ENCODE results near the gene MYO18B. TPM values are rescaled to one million over a fixed set of nuclear protein-coding genes. Genes with fewer than 3 reads are reported as not detected.

MYO18B gene
- total RNA-seq, 2 experiments from 2014 or later: 0.11 to 0.22 TPM

GRCh38 chr22:26057731-26058130, 315.7 kb downstream of the MYO18B start:
- no peak for ATAC-seq (ENCODE audit: poor library complexity)
- Histone ChIP-seq H3K9me3 (ENCODE audit: control insufficient read depth in 1 of 2, insufficient read depth in 1 of 2, low read length in 2 of 2) (no peaks in the 10 kb centered on the region), H3K27me3 (ENCODE audit: control insufficient read depth in 1 of 2, insufficient read depth in 2 of 2, low read length in 2 of 2) (peaks cover 10 to 18% of the 10 kb centered on the region in 2 experiments), H3K27ac (ENCODE audit: low read depth in 1 of 2, low read length in 2 of 2) (no peak overlapping the region), H3K4me1 (ENCODE audit: insufficient read depth, low read length) (no peaks in the 10 kb centered on the region), H3K36me3 (ENCODE audit: insufficient read depth, low read length) (no peaks in the 10 kb centered on the region), H3K4me3 (ENCODE audit: low read length) (no peak overlapping the region)
- DNase-seq: no peak
- POLR2A ChIA-PET: no interaction called here
- intact Hi-C loops (cut with DNase I, micrococcal nuclease): no loop called here
- CTCF ChIA-PET: no interaction called here
- H3K27me3 Mint-ChIP-seq: peaks cover 62% of the 10 kb centered on the region
- no peak for TF ChIP-seq CTCF (IDR thresholded peaks at IDR 0.05)
- H3K36me3 Mint-ChIP-seq (ENCODE audit: low read depth): no peaks in the 10 kb centered on the region
- no peak overlapping the region for H3K4me3 Mint-ChIP-seq
- no peak overlapping the region for H3K27ac Mint-ChIP-seq
- H3K9me3 Mint-ChIP-seq: no peaks in the 10 kb centered on the region
- no peaks in the 10 kb centered on the region for H3K4me1 Mint-ChIP-seq (ENCODE audit: low read depth)

GRCh38 chr22:26064048-26064447, 322.1 kb downstream of the MYO18B start:
- Histone ChIP-seq H3K4me1 (ENCODE audit: insufficient read depth, low read length) (no peaks in the 10 kb centered on the region), H3K36me3 (ENCODE audit: insufficient read depth, low read length) (no peaks in the 10 kb centered on the region), H3K27me3 (ENCODE audit: control insufficient read depth in 1 of 2, insufficient read depth in 2 of 2, low read length in 2 of 2) (peaks cover 3 to 5% of the 10 kb centered on the region in 2 experiments), H3K9me3 (ENCODE audit: control insufficient read depth in 1 of 2, insufficient read depth in 1 of 2, low read length in 2 of 2) (peaks cover 0 to 4% of the 10 kb centered on the region in 2 experiments), H3K4me3 (ENCODE audit: low read length) (no peak overlapping the region), H3K27ac (ENCODE audit: low read depth in 1 of 2, low read length in 2 of 2) (no peak overlapping the region)
- ATAC-seq (ENCODE audit: poor library complexity) (no peak), DNase-seq (no peak)
- H3K9me3 Mint-ChIP-seq: no peaks in the 10 kb centered on the region
- no peaks in the 10 kb centered on the region for H3K4me1 Mint-ChIP-seq (ENCODE audit: low read depth)
- intact Hi-C loops (cut with DNase I, micrococcal nuclease): no loop called here
- peaks cover 50% of the 10 kb centered on the region for H3K27me3 Mint-ChIP-seq
- TF ChIP-seq CTCF (IDR thresholded peaks at IDR 0.05): no peak
- POLR2A ChIA-PET: no interaction called here
- no peaks in the 10 kb centered on the region for H3K36me3 Mint-ChIP-seq (ENCODE audit: low read depth)
- H3K4me3 Mint-ChIP-seq: no peak overlapping the region
- CTCF ChIA-PET: no interaction called here
- H3K27ac Mint-ChIP-seq: no peak overlapping the region

GRCh38 chr22:26065847-26066246, 323.9 kb downstream of the MYO18B start:
- Histone ChIP-seq H3K27ac (ENCODE audit: low read depth in 1 of 2, low read length in 2 of 2) (no peak overlapping the region), H3K27me3 (ENCODE audit: control insufficient read depth in 1 of 2, insufficient read depth in 2 of 2, low read length in 2 of 2) (peaks cover 0 to 12% of the 10 kb centered on the region in 2 experiments), H3K36me3 (ENCODE audit: insufficient read depth, low read length) (no peaks in the 10 kb centered on the region), H3K4me1 (ENCODE audit: insufficient read depth, low read length) (no peaks in the 10 kb centered on the region), H3K9me3 (ENCODE audit: control insufficient read depth in 1 of 2, insufficient read depth in 1 of 2, low read length in 2 of 2) (peaks cover 0 to 4% of the 10 kb centered on the region in 2 experiments), H3K4me3 (ENCODE audit: low read length) (no peak overlapping the region)
- ATAC-seq (ENCODE audit: poor library complexity): no peak
- intact Hi-C loops (cut with DNase I, micrococcal nuclease): no loop called here
- Mint-ChIP-seq H3K36me3 (ENCODE audit: low read depth) (no peaks in the 10 kb centered on the region), H3K4me3 (no peak overlapping the region), H3K27me3 (peaks cover 46% of the 10 kb centered on the region), H3K27ac (no peak overlapping the region), H3K9me3 (no peaks in the 10 kb centered on the region), H3K4me1 (ENCODE audit: low read depth) (no peaks in the 10 kb centered on the region)
- ChIA-PET POLR2A (no interaction called here), CTCF (no interaction called here)
- no peak for DNase-seq
- no peak for TF ChIP-seq CTCF (IDR thresholded peaks at IDR 0.05)

Data from CD4-positive, alpha-beta T cell (primary cell).